ENCODE results near the gene ZCCHC3. TPM values are rescaled to one million over a fixed set of nuclear protein-coding genes. Genes with fewer than 3 reads are reported as not detected.

The ZCCHC3 gene
- polyA plus RNA-seq, 2 of the 4 experiments (the other 2 are of a cell fraction): 17.4 to 17.7 TPM

- ChIA-PET CTCF (interaction anchor here (0.9 to 3.2 kb wide), 3 partner anchors 28 to 36 kb away, joined by 3 to 16 read pairs (median 5); no protein-coding TSS in a partner anchor), POLR2A (interaction anchor here (0.6 kb wide), 1 partner anchor 11 kb away, joined by 3 read pairs; no protein-coding TSS in a partner anchor)
- Histone ChIP-seq H3K4me3 (no peak overlapping the region), H3K9me3 (no peaks in the 10 kb centered on the region), H3K4me2 (no peak overlapping the region), H3K4me1 (peaks cover 21% of the 10 kb centered on the region), H3K27ac (no peak overlapping the region)
- no peak for ATAC-seq
- WGBS (ENCODE audit: missing lambda C conversion rate): 73% methylated on average over 5 of the region's 5 CpGs
- no peak for FAIRE-seq
- no peak for TF ChIP-seq POLR2A (IDR thresholded peaks at IDR 0.05; ENCODE audit: low read length)
- TF ChIP-seq GATA3 (IDR thresholded peaks at IDR 0.05; ENCODE audit: borderline replicate concordance): no peak
- no peak for TF ChIP-seq EP300 (IDR thresholded peaks at IDR 0.05)
- TF ChIP-seq RFX5 (IDR thresholded peaks at IDR 0.05): no peak
- no peak for TF ChIP-seq FOXS1 (CRISPR knock-in tag; IDR thresholded peaks at IDR 0.05)
- no peak for TF ChIP-seq MYC (IDR thresholded peaks at IDR 0.05; ENCODE audit: borderline replicate concordance, low read length)
- TF ChIP-seq FOSL2 (IDR thresholded peaks at IDR 0.05): no peak
- TF ChIP-seq FOSL2 (CRISPR knock-in tag; IDR thresholded peaks at IDR 0.05): no peak
- TF ChIP-seq ATOH8 (CRISPR knock-in tag; IDR thresholded peaks at IDR 0.05; ENCODE audit: low read depth): no peak
- TF ChIP-seq BHLHE40 (IDR thresholded peaks at IDR 0.05; ENCODE audit: low read depth, low read length): no peak
- TF ChIP-seq JUN (IDR thresholded peaks at IDR 0.05): no peak
- TF ChIP-seq EHMT2 (IDR thresholded peaks at IDR 0.05; ENCODE audit: low read depth): no peak
- no peak for TF ChIP-seq HOXB13 (CRISPR knock-in tag; IDR thresholded peaks at IDR 0.05; ENCODE audit: low read depth)
- TF ChIP-seq E2F6 (IDR thresholded peaks at IDR 0.05; ENCODE audit: borderline replicate concordance, low read depth): no peak
- no peak for TF ChIP-seq ZC3H11A (IDR thresholded peaks at IDR 0.05)
- no peak for TF ChIP-seq HEYL (CRISPR knock-in tag; IDR thresholded peaks at IDR 0.05)
- TF ChIP-seq MAFK (IDR thresholded peaks at IDR 0.05; ENCODE audit: partially characterized antibody): no peak
- TF ChIP-seq USF2 (IDR thresholded peaks at IDR 0.05): no peak
- no peak for DNase-seq (ENCODE audit: low read depth in 1 of 2, low spot score in 1 of 2)
Measured at GRCh38 chr20:294602-295001, 2.8 kb upstream of the ZCCHC3 start.

GRCh38 chr20:295804-296203 is 1.6 kb upstream of the ZCCHC3 start:
- CTCF ChIA-PET: interaction anchor here (0.8 to 11.0 kb wide), 4 partner anchors 16 to 42 kb away, joined by 3 to 111 read pairs (median 6); no protein-coding TSS in a partner anchor
- POLR2A ChIA-PET: interaction anchor here (6.0 kb wide), 1 partner anchor 29 kb away, joined by 69 read pairs; the partner anchor contains the start of gene SOX12
- no peak overlapping the region for H3K27ac ChIP-seq

GRCh38 chr20:297925-298775 is 780 bp downstream of the ZCCHC3 start:
- peaks cover 33% of the 10 kb centered on the region for H3K4me1 ChIP-seq
- H3K4me2 ChIP-seq: peak overlapping the region; percentile 84
- no peaks in the 10 kb centered on the region for H3K9me3 ChIP-seq
- POLR2A ChIA-PET: interaction anchor here (0.7 to 6.0 kb wide), 5 partner anchors 11 to 48 kb away, joined by 3 to 69 read pairs (median 3); partner anchors contain the start of gene SOX12
- peak overlapping the region; percentile 75 for H3K4me3 ChIP-seq
- H3K27ac ChIP-seq: peak overlapping the region; percentile 95 to 97
- CTCF ChIA-PET: interaction anchor here (1.0 to 11.0 kb wide), 3 partner anchors 11 to 55 kb away, joined by 4 to 111 read pairs (median 5); no protein-coding TSS in a partner anchor
- peak; percentile 53 to 58 for ATAC-seq
- FAIRE-seq: peak; percentile 18
- 2% methylated on average over 53 of the region's 75 CpGs for WGBS (ENCODE audit: missing lambda C conversion rate)
- TF ChIP-seq REST (IDR thresholded peaks at IDR 0.05): no peak
- peak in 1 of 2 experiments; percentile 43; a peak in 2 of 5 replicates for TF ChIP-seq JUN (IDR thresholded peaks at IDR 0.05)
- 0 out of 2 replicates have a peak, but pooled peaks have one; percentile 32 for TF ChIP-seq ATOH8 (CRISPR knock-in tag; IDR thresholded peaks at IDR 0.05; ENCODE audit: low read depth)
- peak; percentile 50; the same call in 1 of the 2 replicates for TF ChIP-seq MAX (IDR thresholded peaks at IDR 0.05)
- TF ChIP-seq NR3C1 (IDR thresholded peaks at IDR 0.05): no peak
- peak; percentile 49; the same call in 1 of the 2 replicates for TF ChIP-seq RNF2 (IDR thresholded peaks at IDR 0.05; ENCODE audit: borderline replicate concordance, low read depth)
- TF ChIP-seq POLR2A (IDR thresholded peaks at IDR 0.05; ENCODE audit: low read length): peak; percentile 54; the same call in 1 of the 2 replicates
- TF ChIP-seq KDM1A (IDR thresholded peaks at IDR 0.05; ENCODE audit: low read depth): no peak
- no peak for TF ChIP-seq FOXS1 (CRISPR knock-in tag; IDR thresholded peaks at IDR 0.05)
- TF ChIP-seq PHF8 (IDR thresholded peaks at IDR 0.05; ENCODE audit: borderline replicate concordance, low read depth): peak; percentile 63
- TF ChIP-seq BHLHE40 (IDR thresholded peaks at IDR 0.05; ENCODE audit: low read depth, low read length): no peak
- peak; percentile 59 to 83 for DNase-seq (ENCODE audit: low read depth in 1 of 2, low spot score in 1 of 2)

More at GRCh38 chr20:295804-296203, 1.6 kb upstream of the ZCCHC3 start:
- ATAC-seq (no peak), FAIRE-seq (no peak), DNase-seq (ENCODE audit: low read depth in 1 of 2, low spot score in 1 of 2) (no peak)
- Histone ChIP-seq H3K4me2 (no peak overlapping the region), H3K4me1 (peaks cover 32% of the 10 kb centered on the region), H3K9me3 (no peaks in the 10 kb centered on the region), H3K4me3 (no peak overlapping the region)
- no peak for TF ChIP-seq HEYL (CRISPR knock-in tag; IDR thresholded peaks at IDR 0.05)
- 92% methylated on average over 4 of the region's 4 CpGs for WGBS (ENCODE audit: missing lambda C conversion rate)
